Sigmoid colon (tissue), 7 donors: ENCODE results near the gene INAVA. TPM values are rescaled to one million over a fixed set of nuclear protein-coding genes. Genes with fewer than 3 reads are reported as not detected.

ENCODE experiments used
- DNase-seq: peaks from one replicate; pipeline ENCODE4 v3.0.0-alpha.2; 2019
- H3K27ac ChIP-seq, 4 donors: fragments of 200-600 bp; sonication (generic); one replicate each; pipeline ENCODE4 v1.5.1; 2016 to 2019; ENCODE audit warnings: mild to moderate bottlenecking in 1 of 4
- H3K27me3 ChIP-seq, 3 donors: fragments of 200-600 bp; sonication (generic); one replicate each; pipeline ENCODE4 v1.5.1; 2019; ENCODE audit warnings: mild to moderate bottlenecking in 1 of 3
- H3K36me3 ChIP-seq, 4 donors: fragments of 200-600 bp; sonication (generic); one replicate each; pipeline ENCODE4 v1.5.1; 2016 to 2019
- H3K4me1 ChIP-seq, 4 donors: fragments of 200-600 bp; sonication (generic); one replicate each; pipeline ENCODE4 v1.5.1; 2017 to 2019
- H3K4me3 ChIP-seq, 4 donors: fragments of 200-600 bp; sonication (generic); one replicate each; pipeline ENCODE4 v1.5.1; 2017 to 2019; ENCODE audit warnings: mild to moderate bottlenecking in 2 of 4, moderate library complexity in 1 of 4
- H3K9me3 ChIP-seq, 4 donors: fragments of 200-600 bp in 3 of 4; sonication (generic) in 3 of 4; one replicate each; pipeline versions ENCODE4 v1.5.1 to v1.6.1; 2013 to 2019
- EP300 ChIP-seq, 4 donors: sonication (generic); formaldehyde crosslinking; IDR thresholded peaks; one replicate each; pipeline ENCODE4 v1.6.1; 2017; ENCODE audit warnings: antibody characterized with exemption in 4 of 4
- POLR2A ChIP-seq, 2 donors: fragments of 450-650 bp; IDR thresholded peaks; one replicate each; pipeline ENCODE4 v1.6.1; 2016; ENCODE audit warnings: antibody characterized with exemption in 2 of 2, mild to moderate bottlenecking in 2 of 2, moderate library complexity in 2 of 2
- POLR2AphosphoS5 ChIP-seq, 4 donors: sonication (generic); formaldehyde crosslinking; IDR thresholded peaks; one replicate each; pipeline ENCODE4 v1.6.1; 2017; ENCODE audit warnings: antibody characterized with exemption in 4 of 4
- WGBS, 2 donors: extraction: QIAGEN DNeasy Blood & Tissue Kit; methylation state at CpG; one replicate each; pipeline ENCODE4 v1.1.7; 2013; 5-methylcytosine and 5-hydroxymethylcytosine counted together
- intact Hi-C: fragments of 100-400 bp; cut with DNase I; formaldehyde crosslinking; loops from one replicate; pipeline ENCODE4 v1.15.1; 2023
- polyA plus RNA-seq, 3 donors: library from polyadenylated mRNA; stranded (reverse); fragments of 200-250 nt; gene quantifications; one replicate each; pipeline ENCODE4 v1.2.3, GENCODE V29; 2013
- total RNA-seq, 4 donors: library from RNA; depleted of rRNA; stranded (reverse); fragments of >200 nt; gene quantifications; one replicate each; pipeline ENCODE4 v1.1.0, GENCODE V29; 2016
- TF ChIP-seq, protein P1 (sequence below), 4 experiments: fragments of 450-650 bp in 3 of 4; fragments of 200-600 bp in 1 of 4; IDR thresholded peaks; one replicate each; pipeline ENCODE4 v1.5.1; 2016 to 2019; ENCODE audit warnings: antibody characterized with exemption in 4 of 4, mild to moderate bottlenecking in 3 of 4, moderate library complexity in 2 of 4
- donor health status: healthy with polysubstance abuse.
- donor health status: Bipolar disorder and iron deficiency.
- donor health status: healthy.

INAVA gene
- total and polyA plus RNA-seq, 7 donors, result 0.27 to 176 (median 1.4) TPM

DNA sequence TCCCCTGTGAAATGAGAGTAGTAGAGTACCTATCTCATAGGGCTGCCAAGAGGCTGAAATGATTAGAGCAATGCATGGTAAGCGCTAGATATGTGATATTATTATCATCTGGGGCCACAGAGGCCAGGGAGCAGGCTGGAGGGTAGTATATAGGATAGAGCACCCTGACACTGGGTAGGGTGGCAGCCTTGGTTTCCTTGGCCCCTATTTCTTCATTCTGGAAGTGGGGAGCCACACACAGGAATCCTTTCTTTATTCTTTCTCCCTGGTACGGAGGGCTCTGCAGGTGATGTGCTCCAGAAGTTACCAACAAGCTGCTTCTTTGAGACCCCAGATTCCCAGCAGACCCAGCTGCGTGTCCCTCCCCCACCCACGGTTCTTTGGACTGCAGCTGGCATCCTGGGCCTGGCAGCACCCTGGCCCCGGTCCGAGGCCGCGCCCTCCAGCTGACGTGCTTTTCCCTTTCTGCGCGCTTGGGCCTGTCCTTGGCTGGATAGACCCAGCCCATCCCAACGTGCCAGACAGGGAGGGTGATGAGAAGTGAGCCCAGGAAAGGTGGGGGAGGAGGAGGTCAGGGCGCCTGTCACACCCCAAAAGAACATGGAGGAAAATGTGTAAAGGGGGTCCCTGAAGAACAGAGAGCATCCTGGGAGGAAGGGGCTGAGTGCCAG is 18.2 kb downstream of the INAVA start:
- DNase-seq, result no peak
- H3K4me1 ChIP-seq, result no peaks in the 10 kb centered on the region
- 28 to 82% methylated on average over 13 of the region's 13 CpGs for WGBS, 2 donors
- no peaks in the 10 kb centered on the region for H3K9me3 ChIP-seq
- H3K27ac ChIP-seq, result no peak overlapping the region
- no peak for TF ChIP-seq POLR2AphosphoS5 (IDR thresholded peaks at IDR 0.05)
- no peak for TF ChIP-seq EP300 (IDR thresholded peaks at IDR 0.05)
- TF ChIP-seq POLR2A (IDR thresholded peaks at IDR 0.05), result no peak
- TF ChIP-seq, protein P1, sequence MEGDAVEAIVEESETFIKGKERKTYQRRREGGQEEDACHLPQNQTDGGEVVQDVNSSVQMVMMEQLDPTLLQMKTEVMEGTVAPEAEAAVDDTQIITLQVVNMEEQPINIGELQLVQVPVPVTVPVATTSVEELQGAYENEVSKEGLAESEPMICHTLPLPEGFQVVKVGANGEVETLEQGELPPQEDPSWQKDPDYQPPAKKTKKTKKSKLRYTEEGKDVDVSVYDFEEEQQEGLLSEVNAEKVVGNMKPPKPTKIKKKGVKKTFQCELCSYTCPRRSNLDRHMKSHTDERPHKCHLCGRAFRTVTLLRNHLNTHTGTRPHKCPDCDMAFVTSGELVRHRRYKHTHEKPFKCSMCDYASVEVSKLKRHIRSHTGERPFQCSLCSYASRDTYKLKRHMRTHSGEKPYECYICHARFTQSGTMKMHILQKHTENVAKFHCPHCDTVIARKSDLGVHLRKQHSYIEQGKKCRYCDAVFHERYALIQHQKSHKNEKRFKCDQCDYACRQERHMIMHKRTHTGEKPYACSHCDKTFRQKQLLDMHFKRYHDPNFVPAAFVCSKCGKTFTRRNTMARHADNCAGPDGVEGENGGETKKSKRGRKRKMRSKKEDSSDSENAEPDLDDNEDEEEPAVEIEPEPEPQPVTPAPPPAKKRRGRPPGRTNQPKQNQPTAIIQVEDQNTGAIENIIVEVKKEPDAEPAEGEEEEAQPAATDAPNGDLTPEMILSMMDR (IDR thresholded peaks at IDR 0.05), result no peak
- no peaks in the 10 kb centered on the region for H3K36me3 ChIP-seq
- H3K27me3 ChIP-seq, result peaks cover 0 to 5% (median 0%) of the 10 kb centered on the region in 3 donors
- H3K4me3 ChIP-seq, result no peak overlapping the region
- intact Hi-C loops, result no loop called here

DNA sequence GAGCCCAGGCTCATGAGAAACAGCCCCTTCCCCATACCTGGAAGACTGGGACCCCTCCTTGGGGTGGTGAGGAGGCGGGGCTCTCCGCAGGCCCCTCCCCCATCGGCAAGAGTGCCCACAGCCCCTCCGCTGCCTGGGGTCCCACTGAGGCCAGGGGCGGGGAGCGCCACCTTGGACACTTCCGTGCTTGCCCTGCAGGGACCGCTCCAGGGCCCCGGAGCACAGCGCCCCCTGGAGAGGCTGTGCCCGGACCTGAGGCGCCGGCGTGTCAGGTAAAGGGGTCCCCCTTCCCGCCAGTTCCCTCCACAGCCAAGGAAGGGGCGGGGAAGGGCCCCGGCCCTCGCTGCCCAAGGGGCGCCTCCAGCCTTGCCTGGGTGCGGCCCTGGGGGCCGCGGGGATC is 21.5 kb downstream of the INAVA start:
- no peak overlapping the region for H3K27ac ChIP-seq
- WGBS, 2 donors, result 67 to 87% methylated on average over 22 of the region's 22 CpGs
- TF ChIP-seq POLR2A (IDR thresholded peaks at IDR 0.05) (no peak), POLR2AphosphoS5 (IDR thresholded peaks at IDR 0.05) (no peak), EP300 (IDR thresholded peaks at IDR 0.05) (no peak)
- TF ChIP-seq, protein P1 (IDR thresholded peaks at IDR 0.05), result no peak
- intact Hi-C loops, result no loop called here
- H3K4me3 ChIP-seq, result no peak overlapping the region
- H3K36me3 ChIP-seq, result no peaks in the 10 kb centered on the region
- no peaks in the 10 kb centered on the region for H3K9me3 ChIP-seq
- peak; percentile 53 for DNase-seq
- no peaks in the 10 kb centered on the region for H3K4me1 ChIP-seq
- peaks cover 0 to 5% (median 0%) of the 10 kb centered on the region in 3 donors for H3K27me3 ChIP-seq

DNA sequence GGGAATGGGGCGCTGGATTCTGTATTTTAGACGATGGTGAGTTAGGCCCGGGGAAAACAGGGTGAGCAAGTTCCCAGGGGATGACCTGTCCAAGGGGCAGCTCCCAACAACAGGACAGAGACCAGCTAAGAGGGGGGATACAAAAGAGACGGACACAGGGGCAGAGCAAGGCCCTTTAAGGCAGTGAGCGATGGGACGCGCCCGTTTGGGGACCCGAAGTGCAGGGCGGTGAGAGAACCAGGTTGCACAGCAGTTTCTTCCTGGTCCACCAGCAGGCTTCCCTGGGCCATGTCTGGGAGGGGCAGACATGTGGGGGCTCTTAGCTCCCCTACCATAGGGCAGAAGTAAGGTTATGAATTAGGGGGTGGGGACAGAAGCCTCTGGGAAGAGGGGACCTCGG is 22.0 kb downstream of the INAVA start:
- H3K36me3 ChIP-seq, result no peaks in the 10 kb centered on the region
- TF ChIP-seq POLR2A (IDR thresholded peaks at IDR 0.05) (no peak), POLR2AphosphoS5 (IDR thresholded peaks at IDR 0.05) (no peak), EP300 (IDR thresholded peaks at IDR 0.05) (no peak)
- TF ChIP-seq, protein P1 (IDR thresholded peaks at IDR 0.05), result no peak
- H3K27me3 ChIP-seq, result peaks cover 0 to 5% (median 0%) of the 10 kb centered on the region in 3 donors
- intact Hi-C loops, result no loop called here
- DNase-seq, result peak; percentile 38
- H3K27ac ChIP-seq, result no peak overlapping the region
- H3K4me3 ChIP-seq, result no peak overlapping the region
- no peaks in the 10 kb centered on the region for H3K4me1 ChIP-seq
- no peaks in the 10 kb centered on the region for H3K9me3 ChIP-seq
- WGBS, 2 donors, result 78 to 84% methylated on average over 11 of the region's 11 CpGs

DNA sequence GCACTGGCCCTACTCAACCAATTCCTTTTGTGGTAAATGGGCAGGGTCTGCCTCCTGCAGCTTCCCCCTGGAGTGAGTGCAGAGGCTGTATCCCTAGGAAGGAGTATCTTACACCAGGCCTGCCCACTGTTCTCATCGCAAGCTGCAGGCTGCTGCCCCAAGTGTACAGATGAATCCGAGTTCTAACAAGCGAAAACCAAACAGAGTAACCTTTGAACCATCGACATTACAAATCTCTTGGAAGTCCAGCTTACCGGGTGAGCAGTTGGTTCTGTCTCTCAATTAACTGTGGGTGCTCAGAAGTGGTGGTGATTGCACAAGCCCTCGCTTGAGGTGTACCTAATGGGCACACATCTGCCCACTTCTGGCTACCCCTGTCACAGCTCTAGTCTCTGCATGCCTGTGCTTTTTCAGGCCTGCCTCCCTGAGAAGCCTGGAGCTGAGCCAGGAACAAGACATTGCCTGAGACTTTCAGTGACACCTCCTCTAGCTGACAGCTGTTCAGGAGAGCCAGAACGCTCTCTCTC is 22.7 kb downstream of the INAVA start:
- H3K36me3 ChIP-seq, result no peaks in the 10 kb centered on the region
- H3K9me3 ChIP-seq, result no peaks in the 10 kb centered on the region
- TF ChIP-seq, protein P1 (IDR thresholded peaks at IDR 0.05), result no peak
- no peak for TF ChIP-seq EP300 (IDR thresholded peaks at IDR 0.05)
- H3K4me1 ChIP-seq, result no peaks in the 10 kb centered on the region
- WGBS, 2 donors, result 25 to 76% methylated on average over 7 of the region's 7 CpGs
- H3K4me3 ChIP-seq, result no peak overlapping the region
- no peak overlapping the region for H3K27ac ChIP-seq
- peaks cover 0 to 5% (median 0%) of the 10 kb centered on the region in 3 donors for H3K27me3 ChIP-seq
- intact Hi-C loops, result no loop called here
- peak; percentile 14 for DNase-seq
